Measurements from ENCODE around the gene TNS4. TPM values are rescaled to one million over a fixed set of nuclear protein-coding genes. Genes with fewer than 3 reads are reported as not detected.

TNS4 gene
- total RNA-seq, 4 donors from 2014 or later, result 2.2 TPM; not detected in 3

GRCh38 chr17:40522961-40523310 lies 21.5 kb upstream of the TNS4 start:
- H3K36me3 ChIP-seq, result no peaks in the 10 kb centered on the region
- no peak for ATAC-seq
- 80% methylated on average over 1 of the region's 5 CpGs; no CpG with 5 or more reads in 1 of the 2 donors for WGBS, 2 donors (ENCODE audit: low coverage in 1 of 2)

GRCh38 chr17:40522250-40522960 lies 21.0 kb upstream of the TNS4 start:
- peak overlapping the region in 3 of 4 donors; percentile 55 to 80 (median 71) for H3K27ac ChIP-seq
- no peaks in the 10 kb centered on the region for H3K4me1 ChIP-seq
- ATAC-seq, result peak; percentile 68
- no peaks in the 10 kb centered on the region for H3K36me3 ChIP-seq
- WGBS, 2 donors (ENCODE audit: low coverage in 1 of 2), result 65 to 86% methylated on average over 3 of the region's 7 CpGs
- no peaks in the 10 kb centered on the region for H3K27me3 ChIP-seq
- no peak for TF ChIP-seq EP300 (IDR thresholded peaks at IDR 0.05)
- TF ChIP-seq CTCF (IDR thresholded peaks at IDR 0.05), result no peak
- no peak for TF ChIP-seq POLR2AphosphoS5 (IDR thresholded peaks at IDR 0.05)
- TF ChIP-seq POLR2A (IDR thresholded peaks at IDR 0.05), result no peak
- no peak overlapping the region for H3K4me3 ChIP-seq
- H3K9me3 ChIP-seq, result peaks cover 0 to 12% (median 0%) of the 10 kb centered on the region in 3 donors

More at GRCh38 chr17:40522961-40523310, 21.5 kb upstream of the TNS4 start:
- no peaks in the 10 kb centered on the region for H3K27me3 ChIP-seq
- H3K4me1 ChIP-seq, result no peaks in the 10 kb centered on the region
- no peak overlapping the region for H3K4me3 ChIP-seq
- TF ChIP-seq POLR2A (IDR thresholded peaks at IDR 0.05) (no peak), EP300 (IDR thresholded peaks at IDR 0.05) (no peak), POLR2AphosphoS5 (IDR thresholded peaks at IDR 0.05) (no peak), CTCF (IDR thresholded peaks at IDR 0.05) (no peak)
- H3K27ac ChIP-seq, result peak overlapping the region in 3 of 4 donors; percentile 55 to 80 (median 71)
- H3K9me3 ChIP-seq, result peaks cover 0 to 12% (median 0%) of the 10 kb centered on the region in 3 donors

GRCh38 chr17:40520991-40521453 lies 19.6 kb upstream of the TNS4 start:
- H3K4me3 ChIP-seq, result no peak overlapping the region
- TF ChIP-seq CTCF (IDR thresholded peaks at IDR 0.05), result no peak
- no peak for TF ChIP-seq EP300 (IDR thresholded peaks at IDR 0.05)
- peaks cover 0 to 11% (median 0%) of the 10 kb centered on the region in 3 donors for H3K9me3 ChIP-seq
- WGBS, 2 donors (ENCODE audit: low coverage in 1 of 2), result 100% methylated on average over 1 of the region's 14 CpGs; no CpG with 5 or more reads in 1 of the 2 donors
- H3K4me1 ChIP-seq, result no peaks in the 10 kb centered on the region
- ATAC-seq, result no peak
- H3K27me3 ChIP-seq, result no peaks in the 10 kb centered on the region
- H3K27ac ChIP-seq, result peak overlapping the region in 2 of 4 donors; percentile 69 to 71
- H3K36me3 ChIP-seq, result no peaks in the 10 kb centered on the region

GRCh38 chr17:40519089-40519775 lies 17.8 kb upstream of the TNS4 start:
- no peaks in the 10 kb centered on the region for H3K4me1 ChIP-seq
- H3K4me3 ChIP-seq, result no peak overlapping the region
- no peak for ATAC-seq
- no peaks in the 10 kb centered on the region for H3K27me3 ChIP-seq
- H3K27ac ChIP-seq, result no peak overlapping the region
- H3K36me3 ChIP-seq, result no peaks in the 10 kb centered on the region
- TF ChIP-seq POLR2A (IDR thresholded peaks at IDR 0.05) (no peak), EP300 (IDR thresholded peaks at IDR 0.05) (no peak), CTCF (IDR thresholded peaks at IDR 0.05) (no peak), POLR2AphosphoS5 (IDR thresholded peaks at IDR 0.05) (no peak)
- WGBS, 2 donors (ENCODE audit: low coverage in 1 of 2), result no CpG with 5 or more reads among the region's 5 CpGs
- no peaks in the 10 kb centered on the region for H3K9me3 ChIP-seq

All from gastroesophageal sphincter (tissue), 4 donors.